ENCODE data around the gene STK39. TPM values are rescaled to one million over a fixed set of nuclear protein-coding genes. Genes with fewer than 3 reads are reported as not detected.
A peak's percentile ranks its signal among the peaks of the same experiment; 100 is the strongest.

STK39 gene
- total RNA-seq, 1 donor from 2014 or later: 46.0 TPM

DNA sequence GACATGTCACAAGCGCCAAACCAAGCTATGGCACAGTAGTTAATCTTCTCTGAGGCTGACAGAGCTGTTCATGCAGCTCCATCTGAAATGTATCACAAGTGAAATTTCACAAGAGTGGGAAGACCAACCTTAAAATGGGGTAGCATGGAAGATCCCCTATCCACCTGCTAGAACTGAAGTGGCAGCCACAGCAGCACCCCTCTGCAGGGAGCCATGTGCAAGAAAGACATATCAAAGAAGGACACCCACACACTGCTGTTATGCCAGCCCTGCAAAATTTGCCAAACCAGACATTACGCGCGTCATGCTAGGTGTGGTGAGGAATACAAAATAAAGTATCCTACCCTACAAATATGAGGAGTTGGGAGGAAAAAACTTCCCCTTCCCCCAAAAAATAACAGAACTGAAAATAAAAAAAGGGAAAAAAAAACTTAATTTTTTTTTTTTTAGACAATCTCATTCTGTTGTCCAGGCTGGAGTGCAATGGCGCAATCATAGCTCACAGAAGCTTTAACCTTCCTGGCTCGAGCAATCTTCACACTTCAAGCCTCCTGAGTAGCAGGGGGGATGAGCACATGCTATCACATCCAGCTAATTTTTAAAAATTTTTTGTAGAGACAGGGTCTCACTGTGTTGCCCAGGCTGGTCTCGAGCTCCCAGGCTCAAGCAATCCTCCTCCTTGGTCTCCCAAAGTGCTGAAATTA lies 76.2 kb downstream of the STK39 start:
- TF ChIP-seq, protein P1, sequence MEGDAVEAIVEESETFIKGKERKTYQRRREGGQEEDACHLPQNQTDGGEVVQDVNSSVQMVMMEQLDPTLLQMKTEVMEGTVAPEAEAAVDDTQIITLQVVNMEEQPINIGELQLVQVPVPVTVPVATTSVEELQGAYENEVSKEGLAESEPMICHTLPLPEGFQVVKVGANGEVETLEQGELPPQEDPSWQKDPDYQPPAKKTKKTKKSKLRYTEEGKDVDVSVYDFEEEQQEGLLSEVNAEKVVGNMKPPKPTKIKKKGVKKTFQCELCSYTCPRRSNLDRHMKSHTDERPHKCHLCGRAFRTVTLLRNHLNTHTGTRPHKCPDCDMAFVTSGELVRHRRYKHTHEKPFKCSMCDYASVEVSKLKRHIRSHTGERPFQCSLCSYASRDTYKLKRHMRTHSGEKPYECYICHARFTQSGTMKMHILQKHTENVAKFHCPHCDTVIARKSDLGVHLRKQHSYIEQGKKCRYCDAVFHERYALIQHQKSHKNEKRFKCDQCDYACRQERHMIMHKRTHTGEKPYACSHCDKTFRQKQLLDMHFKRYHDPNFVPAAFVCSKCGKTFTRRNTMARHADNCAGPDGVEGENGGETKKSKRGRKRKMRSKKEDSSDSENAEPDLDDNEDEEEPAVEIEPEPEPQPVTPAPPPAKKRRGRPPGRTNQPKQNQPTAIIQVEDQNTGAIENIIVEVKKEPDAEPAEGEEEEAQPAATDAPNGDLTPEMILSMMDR (conservative IDR thresholded peaks at IDR 0.05; ENCODE audit: low read depth, low read length): no peak
- DNase-seq (ENCODE audit: low read depth): no peak
- H3K4me3 ChIP-seq (ENCODE audit: low read depth, low read length): no peak overlapping the region

DNA sequence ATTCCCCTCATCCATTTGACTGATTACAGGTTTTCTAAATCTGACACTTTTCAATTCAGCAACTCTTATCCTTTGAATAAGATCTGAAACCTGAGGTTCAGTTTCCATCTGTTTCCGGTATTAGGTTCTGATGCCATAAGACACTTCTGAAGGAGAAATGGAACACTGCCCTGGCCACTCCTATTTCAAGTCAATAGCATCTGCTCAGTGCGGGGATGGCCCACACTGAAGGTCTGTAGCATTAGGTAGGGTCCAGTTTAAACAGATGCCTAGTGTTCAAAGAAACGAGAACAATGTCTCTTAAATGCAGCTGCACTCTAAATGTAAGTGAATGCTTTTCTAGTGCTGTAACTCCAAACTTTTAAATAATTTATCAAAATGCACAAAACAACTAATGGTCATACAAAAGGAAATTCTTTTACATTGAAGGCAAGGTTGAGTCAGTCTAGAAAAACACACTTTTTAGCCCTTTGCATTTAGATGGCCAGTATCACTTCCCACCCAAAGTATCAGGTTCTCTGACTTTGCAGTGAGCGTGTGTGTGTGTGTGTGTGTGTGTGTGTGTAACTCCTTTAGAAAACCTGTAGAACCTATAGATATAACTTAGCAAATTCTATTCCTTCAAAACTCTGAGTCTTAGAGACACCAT lies 78.2 kb downstream of the STK39 start:
- TF ChIP-seq, protein P1 (conservative IDR thresholded peaks at IDR 0.05; ENCODE audit: low read depth, low read length): no peak
- no peak overlapping the region for H3K4me3 ChIP-seq (ENCODE audit: low read depth, low read length)
- no peak for DNase-seq (ENCODE audit: low read depth)

DNA sequence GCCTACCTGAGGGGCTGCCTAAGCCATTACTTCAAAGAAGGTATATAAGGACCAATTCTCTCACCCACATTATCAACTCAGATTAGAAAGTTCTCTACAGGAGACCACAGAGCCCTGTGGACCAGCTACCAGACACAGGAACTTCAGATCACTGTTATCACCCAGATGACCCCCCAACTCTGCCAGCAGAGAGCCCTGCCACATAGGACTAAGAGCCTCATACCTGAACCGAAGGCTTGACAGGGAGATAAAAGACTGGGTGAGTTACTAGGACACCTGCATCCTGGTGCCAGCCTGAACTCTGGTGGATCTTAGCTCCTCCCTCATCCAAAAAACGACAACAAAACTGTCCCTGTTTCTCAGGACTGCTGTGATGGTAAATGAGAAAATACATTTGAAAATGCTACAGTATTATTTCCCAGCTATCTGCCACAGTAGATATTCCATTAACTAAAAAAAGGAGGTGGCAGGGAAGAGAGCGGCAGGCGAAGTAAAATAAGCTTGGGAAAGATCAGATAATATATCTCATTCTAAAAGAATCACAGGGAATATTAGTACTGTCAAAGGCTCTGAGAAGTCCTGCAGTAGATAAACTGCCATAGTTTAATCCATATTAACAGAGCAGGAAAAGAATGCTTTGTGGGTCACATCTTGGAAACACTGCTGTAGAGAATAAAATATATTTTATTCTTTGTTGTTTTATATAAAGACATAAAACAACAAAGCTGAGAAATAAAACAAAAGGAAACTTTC lies 79.7 kb downstream of the STK39 start:
- TF ChIP-seq, protein P1 (conservative IDR thresholded peaks at IDR 0.05; ENCODE audit: low read depth, low read length): no peak
- no peak for DNase-seq (ENCODE audit: low read depth)
- no peak overlapping the region for H3K4me3 ChIP-seq (ENCODE audit: low read depth, low read length)

DNA sequence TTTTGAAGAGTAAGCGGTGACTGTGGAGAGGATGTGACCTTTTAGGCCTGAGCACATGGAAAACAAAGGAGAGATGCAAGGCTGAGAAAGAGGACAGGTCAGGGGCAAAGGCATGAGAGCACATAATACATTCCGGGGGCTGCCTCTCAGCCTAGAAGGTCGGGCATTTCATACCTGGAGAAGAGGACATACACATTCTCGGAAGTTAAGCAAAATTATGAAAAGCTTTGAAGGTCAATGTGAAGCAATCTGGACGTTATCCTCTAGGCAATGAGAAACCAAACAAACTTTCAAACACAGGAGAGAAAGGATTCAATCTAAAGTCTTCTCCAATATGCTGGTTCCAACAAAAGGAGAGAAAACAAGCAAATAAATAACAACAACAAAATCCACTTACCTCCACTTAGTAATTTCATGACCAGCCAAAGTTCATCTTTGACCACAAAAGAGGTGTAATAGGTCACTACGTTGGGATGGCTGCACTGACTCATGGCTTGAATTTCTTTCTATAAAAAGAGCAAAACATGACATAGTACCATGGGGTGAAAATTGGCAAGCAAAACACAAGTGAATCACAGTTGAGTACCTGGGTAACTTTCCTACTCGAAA lies 80.4 kb downstream of the STK39 start:
- H3K4me3 ChIP-seq (ENCODE audit: low read depth, low read length): no peak overlapping the region
- DNase-seq (ENCODE audit: low read depth): peak; percentile 76
- TF ChIP-seq, protein P1 (conservative IDR thresholded peaks at IDR 0.05; ENCODE audit: low read depth, low read length): no peak

DNA sequence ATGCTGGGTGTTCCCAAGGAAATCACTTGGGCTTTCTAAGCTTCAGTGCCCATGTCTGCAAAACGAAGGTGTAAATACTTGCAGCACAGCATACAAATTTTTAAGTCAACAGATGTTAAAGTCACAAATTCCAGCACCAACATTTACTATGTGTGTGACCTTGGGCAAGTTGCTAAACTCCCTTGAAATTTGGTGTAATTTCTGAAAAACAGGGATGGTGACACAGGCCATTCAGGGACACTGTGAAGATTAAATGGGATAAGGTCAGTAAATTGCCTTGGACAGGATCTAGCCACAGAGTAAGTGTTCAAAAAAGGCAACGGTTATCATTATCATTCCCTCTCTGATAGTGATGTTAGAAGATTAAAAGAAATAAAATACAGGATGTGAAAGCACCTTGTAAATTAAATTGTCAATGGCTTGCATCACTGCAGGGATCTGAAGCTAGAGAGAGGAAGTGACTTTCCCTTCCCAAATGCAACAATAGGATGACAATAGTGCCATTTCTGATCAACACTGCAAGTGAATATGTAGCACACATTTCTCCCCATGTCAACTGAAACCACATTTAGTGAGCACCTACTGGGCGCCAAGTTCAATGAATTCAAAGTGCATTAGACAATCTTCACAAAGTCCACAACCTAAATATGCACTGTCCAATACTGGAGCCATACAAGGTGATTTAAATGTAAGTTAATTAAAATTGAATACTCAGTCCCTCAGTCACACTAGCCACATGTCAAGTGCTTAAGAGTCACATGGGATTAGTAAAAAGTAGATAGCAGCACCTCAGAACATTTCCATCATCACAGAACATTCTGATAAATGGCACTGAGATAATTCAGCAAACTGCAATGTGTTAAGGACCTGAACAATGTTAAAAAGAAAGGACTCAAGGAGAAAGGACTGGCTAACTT lies 81.2 kb downstream of the STK39 start:
- TF ChIP-seq, protein P1 (conservative IDR thresholded peaks at IDR 0.05; ENCODE audit: low read depth, low read length): no peak
- DNase-seq (ENCODE audit: low read depth): no peak
- no peak overlapping the region for H3K4me3 ChIP-seq (ENCODE audit: low read depth, low read length)

DNA sequence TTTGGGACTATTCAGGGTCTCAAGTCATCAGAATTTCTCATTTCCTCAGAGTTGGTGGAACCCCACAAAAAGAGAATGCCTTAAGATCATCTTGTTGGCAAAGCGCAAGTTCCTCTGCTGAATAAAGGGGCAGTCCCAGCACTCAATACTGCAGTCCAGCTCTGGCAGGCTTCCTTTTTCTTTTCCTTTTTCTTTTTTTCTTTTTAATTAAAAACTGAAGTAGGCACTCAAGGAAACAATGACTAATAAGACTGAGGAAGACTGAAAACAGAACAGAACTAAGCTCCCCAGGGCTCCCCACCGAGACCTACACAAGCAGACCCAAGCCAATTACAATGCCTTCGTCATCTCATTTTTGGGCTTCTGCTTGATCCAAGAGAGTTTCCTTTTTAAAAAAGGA lies 82.0 kb downstream of the STK39 start:
- no peak for DNase-seq (ENCODE audit: low read depth)
- TF ChIP-seq, protein P1 (conservative IDR thresholded peaks at IDR 0.05; ENCODE audit: low read depth, low read length): no peak
- H3K4me3 ChIP-seq (ENCODE audit: low read depth, low read length): no peak overlapping the region
